Psoas muscle (tissue), 8 donors: ENCODE data around the gene SEC16B. TPM values are rescaled to one million over a fixed set of nuclear protein-coding genes. Genes with fewer than 3 reads are reported as not detected.

Experiments
- ATAC-seq, 4 donors: fragments of 200-7000 bp; cut with Tn5 transposase; one replicate each; pipeline ENCODE4 v1.9.1; 2020; ENCODE audit warnings: moderate library complexity in 3 of 4, mild to moderate bottlenecking in 2 of 4
- DNase-seq, 2 donors: peaks; one replicate each; pipeline ENCODE4 v3.0.0-alpha.2; 2020
- H3K27ac ChIP-seq: fragments of 200-600 bp; one replicate; pipeline ENCODE4 v1.8.0; 2022
- H3K27me3 ChIP-seq, 3 donors: fragments of 200-600 bp in 1 of 3; one replicate each; pipeline versions ENCODE4 v1.6.1 to v1.8.0; 2013 to 2022; ENCODE audit warnings: low read length in 2 of 3, mild to moderate bottlenecking in 2 of 3, moderate library complexity in 1 of 3; ENCODE audit not compliant: insufficient read depth in 3 of 3
- H3K36me3 ChIP-seq, 2 donors: fragments of 200-600 bp in 1 of 2; one replicate each; pipeline versions ENCODE4 v1.6.1 to v1.8.0; 2013 to 2022; ENCODE audit warnings: low read depth in 1 of 2, mild to moderate bottlenecking in 1 of 2, moderate library complexity in 1 of 2; ENCODE audit not compliant: insufficient read depth in 1 of 2
- H3K4me1 ChIP-seq: fragments of 200-600 bp; one replicate; pipeline ENCODE4 v1.8.0; 2022
- H3K4me3 ChIP-seq: fragments of 200-600 bp; one replicate; pipeline ENCODE4 v1.8.0; 2022; ENCODE audit warnings: mild to moderate bottlenecking
- H3K9me3 ChIP-seq: fragments of 200-600 bp; one replicate; pipeline ENCODE4 v1.8.0; 2022
- CTCF ChIP-seq: fragments of 200-600 bp; IDR thresholded peaks from one replicate; pipeline ENCODE4 v1.8.0; 2022; ENCODE audit warnings: antibody characterized with exemption
- WGBS, 3 donors: extraction: QIAGEN DNeasy Blood & Tissue Kit; methylation state at CpG; one replicate each; pipeline versions ENCODE4 v1.1.6 to v1.1.7; 2013; 5-methylcytosine and 5-hydroxymethylcytosine counted together
- intact Hi-C, 2 donors: fragments of 100-400 bp; cut with DNase I; formaldehyde crosslinking; loops; one replicate each; pipeline versions ENCODE4 v1.11.0 to v1.14.2; 2022
- polyA plus RNA-seq, 3 donors: library from polyadenylated mRNA; stranded (reverse); fragments of 200-250 nt; gene quantifications; one replicate each; pipeline ENCODE4 v1.2.3, GENCODE V29; 2013
- total RNA-seq, 4 donors: library from RNA; stranded (reverse); fragmentation: NEBNext Ultra II Directional in 2 of 4; extraction: Animal tissue kit (Norgen Biotek cat#: 25700) in 2 of 4; gene quantifications; one replicate each; pipeline versions ENCODE4 v1.2.1 to v1.2.4, GENCODE V29; 2021 to 2023
- donor health status: healthy with polysubstance abuse.
- donor health status: DM: no; HTN: no; CAD: no; lungs with moderate emphysema.
- donor health status: Bipolar disorder and iron deficiency.
- donor health status: healthy.
- donor health status: DM: yes; HTN: yes; CAD: no.
- donor health status: DM: no; HTN: no; CAD: no.
- donor health status: DM: no; HTN: no; CAD: no.
- donor health status: DM: yes; HTN: yes; CAD: no.

The SEC16B gene
- total and polyA plus RNA-seq, 7 donors = 0.42 to 2.3 (median 0.81) TPM

GRCh38 chr1:177913762-177914540 is 55.9 kb downstream of the SEC16B start:
- DNase-seq = no peak
- Histone ChIP-seq H3K36me3 (no peaks in the 10 kb centered on the region), H3K4me3 (no peak overlapping the region), H3K4me1 (no peaks in the 10 kb centered on the region), H3K27ac (no peak overlapping the region), H3K9me3 (no peaks in the 10 kb centered on the region), H3K27me3 (no peaks in the 10 kb centered on the region)
- 29 to 34% (median 32%) methylated on average over 4 of the region's 4 CpGs for WGBS, 3 donors
- ATAC-seq = peak in 1 of 4 donors; percentile 34
- peak; percentile 31 for TF ChIP-seq CTCF
- intact Hi-C loops = no loop called here

- WGBS, 3 donors = 22 to 26% (median 25%) methylated on average over 3 of the region's 3 CpGs
- no peak overlapping the region for H3K4me3 ChIP-seq
- intact Hi-C loops = no loop called here
- H3K36me3 ChIP-seq = no peaks in the 10 kb centered on the region
- H3K9me3 ChIP-seq = no peaks in the 10 kb centered on the region
- H3K27ac ChIP-seq = no peak overlapping the region
- no peaks in the 10 kb centered on the region for H3K4me1 ChIP-seq
- DNase-seq (no peak), ATAC-seq (no peak)
- TF ChIP-seq CTCF = no peak
- H3K27me3 ChIP-seq = no peaks in the 10 kb centered on the region
Measured at GRCh38 chr1:177912991-177913390, 56.9 kb downstream of the SEC16B start.

- TF ChIP-seq CTCF = no peak
- ATAC-seq (no peak), DNase-seq (no peak)
- Histone ChIP-seq H3K4me1 (no peaks in the 10 kb centered on the region), H3K4me3 (no peak overlapping the region), H3K27me3 (no peaks in the 10 kb centered on the region), H3K9me3 (no peaks in the 10 kb centered on the region), H3K27ac (no peak overlapping the region), H3K36me3 (no peaks in the 10 kb centered on the region)
- intact Hi-C loops = no loop called here
- 42 to 49% (median 48%) methylated on average over 2 of the region's 2 CpGs for WGBS, 3 donors
Measured at GRCh38 chr1:177909416-177909815, 60.4 kb downstream of the SEC16B start.

- Histone ChIP-seq H3K36me3 (no peaks in the 10 kb centered on the region), H3K27me3 (no peaks in the 10 kb centered on the region), H3K9me3 (no peaks in the 10 kb centered on the region), H3K4me3 (no peak overlapping the region), H3K4me1 (no peaks in the 10 kb centered on the region), H3K27ac (no peak overlapping the region)
- ATAC-seq (no peak), DNase-seq (no peak)
- WGBS, 3 donors = 76 to 85% (median 83%) methylated on average over 5 of the region's 5 CpGs
- TF ChIP-seq CTCF = no peak
- intact Hi-C loops = no loop called here
Measured at GRCh38 chr1:177907000-177907399, 62.9 kb downstream of the SEC16B start.

- Histone ChIP-seq H3K4me1 (no peaks in the 10 kb centered on the region), H3K4me3 (no peak overlapping the region), H3K27me3 (no peaks in the 10 kb centered on the region), H3K9me3 (no peaks in the 10 kb centered on the region), H3K36me3 (no peaks in the 10 kb centered on the region), H3K27ac (no peak overlapping the region)
- ATAC-seq (no peak), DNase-seq (no peak)
- TF ChIP-seq CTCF = no peak
- intact Hi-C loops = no loop called here
- 83% methylated on average over 1 of the region's 1 CpG for WGBS, 3 donors
Measured at GRCh38 chr1:177905686-177906085, 64.2 kb downstream of the SEC16B start.
